IMR-90 (cell line): ENCODE data around the gene DHX40.
A peak's percentile ranks its signal among the peaks of the same experiment; 100 is the strongest.

Experiments used
- CEBPB ChIP-seq: IDR thresholded peaks from 2 replicates; pipeline ENCODE4 v1.6.1; 2012; ENCODE audit warnings: low read depth, low read length, improper control_type of control experiment
- MAFK ChIP-seq: IDR thresholded peaks from 2 replicates; pipeline ENCODE4 v1.6.1; 2012; ENCODE audit warnings: low read depth, low read length, improper control_type of control experiment
- MXI1 ChIP-seq: IDR thresholded peaks from 2 replicates; pipeline ENCODE4 v1.6.1; 2012; ENCODE audit warnings: low read depth, mild to moderate bottlenecking, low read length, moderate library complexity, borderline replicate concordance
- NFE2L2 ChIP-seq: fragments of 150-350 bp; IDR thresholded peaks from 2 replicates; pipeline ENCODE4 v1.6.1; 2016; ENCODE audit warnings: low read depth, mild to moderate bottlenecking, low read length
- POLR2A ChIP-seq: IDR thresholded peaks from 2 replicates; pipeline ENCODE4 v1.6.1; 2012; ENCODE audit warnings: mild to moderate bottlenecking, low read depth, low read length
- RAD21 ChIP-seq: IDR thresholded peaks from 2 replicates; pipeline ENCODE4 v1.6.1; 2012; ENCODE audit warnings: low read length, improper control_type of control experiment
- RCOR1 ChIP-seq: IDR thresholded peaks from 2 replicates; pipeline ENCODE4 v1.6.1; 2012; ENCODE audit warnings: mild to moderate bottlenecking, low read length, improper control_type of control experiment; ENCODE audit not compliant: insufficient replicate concordance
- RFX5 ChIP-seq: IDR thresholded peaks from 2 replicates; pipeline ENCODE4 v1.8.0; 2012; ENCODE audit warnings: low read depth, mild to moderate bottlenecking, low read length, moderate library complexity
- TF ChIP-seq, protein P1 (sequence below): conservative IDR thresholded peaks from 2 replicates; pipeline ENCODE4 v1.5.1; 2012; ENCODE audit warnings: mild to moderate bottlenecking, low read depth, low read length, improper control_type of control experiment
- TF ChIP-seq, protein P2 (sequence below): fragments of 150-350 bp; IDR thresholded peaks from 2 replicates; pipeline ENCODE4 v1.6.1; 2016; ENCODE audit warnings: low read depth, mild to moderate bottlenecking, low read length, moderate library complexity, borderline replicate concordance
- TF ChIP-seq, protein P3 (sequence below): fragments of 150-350 bp; IDR thresholded peaks from 2 replicates; pipeline ENCODE4 v1.6.1; 2017; ENCODE audit warnings: mild to moderate bottlenecking, antibody characterized with exemption, low read length, low read depth

DNA sequence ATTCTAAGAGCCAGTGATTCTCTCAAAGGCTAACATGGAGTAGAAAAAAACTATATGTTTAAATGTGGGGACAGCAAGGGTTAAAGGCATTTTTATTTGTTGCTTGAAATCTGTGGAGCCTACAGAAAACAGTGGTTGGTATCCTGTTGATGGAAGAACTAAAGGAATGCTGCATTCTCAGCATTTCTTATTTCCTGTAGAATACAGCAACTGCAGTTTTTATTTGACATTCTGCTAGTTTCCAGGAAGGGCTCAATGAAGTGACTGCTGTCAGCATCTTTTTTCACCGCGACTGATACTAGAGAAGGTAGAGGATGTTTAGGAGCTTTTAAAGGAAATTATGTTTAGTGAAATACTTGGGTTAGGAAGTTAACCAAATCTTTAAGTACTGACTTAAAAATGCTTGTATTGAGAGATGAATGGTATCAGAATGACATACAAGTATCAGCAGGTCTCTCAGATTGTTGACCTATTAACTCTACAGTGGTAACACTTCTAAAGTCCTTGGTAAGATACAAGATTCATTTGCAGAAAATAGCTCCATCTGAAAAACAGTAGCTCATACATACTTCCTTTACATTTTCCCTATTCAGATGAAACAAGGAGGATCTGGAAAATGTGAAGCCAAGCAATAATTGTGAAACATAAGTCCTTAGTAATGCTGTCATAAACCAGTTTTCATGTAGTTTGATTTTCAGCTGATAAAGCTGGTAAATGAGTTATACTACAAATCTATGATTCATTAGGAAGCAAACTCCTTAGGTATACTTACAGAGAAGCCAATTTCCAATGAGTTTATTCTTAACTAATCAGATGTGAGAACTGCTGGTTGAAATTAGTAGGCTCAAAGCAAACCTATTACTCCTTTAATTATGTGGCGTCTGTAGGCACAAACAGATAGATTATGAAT lies 69.5 kb downstream of the DHX40 start:
- TF ChIP-seq, protein P1, sequence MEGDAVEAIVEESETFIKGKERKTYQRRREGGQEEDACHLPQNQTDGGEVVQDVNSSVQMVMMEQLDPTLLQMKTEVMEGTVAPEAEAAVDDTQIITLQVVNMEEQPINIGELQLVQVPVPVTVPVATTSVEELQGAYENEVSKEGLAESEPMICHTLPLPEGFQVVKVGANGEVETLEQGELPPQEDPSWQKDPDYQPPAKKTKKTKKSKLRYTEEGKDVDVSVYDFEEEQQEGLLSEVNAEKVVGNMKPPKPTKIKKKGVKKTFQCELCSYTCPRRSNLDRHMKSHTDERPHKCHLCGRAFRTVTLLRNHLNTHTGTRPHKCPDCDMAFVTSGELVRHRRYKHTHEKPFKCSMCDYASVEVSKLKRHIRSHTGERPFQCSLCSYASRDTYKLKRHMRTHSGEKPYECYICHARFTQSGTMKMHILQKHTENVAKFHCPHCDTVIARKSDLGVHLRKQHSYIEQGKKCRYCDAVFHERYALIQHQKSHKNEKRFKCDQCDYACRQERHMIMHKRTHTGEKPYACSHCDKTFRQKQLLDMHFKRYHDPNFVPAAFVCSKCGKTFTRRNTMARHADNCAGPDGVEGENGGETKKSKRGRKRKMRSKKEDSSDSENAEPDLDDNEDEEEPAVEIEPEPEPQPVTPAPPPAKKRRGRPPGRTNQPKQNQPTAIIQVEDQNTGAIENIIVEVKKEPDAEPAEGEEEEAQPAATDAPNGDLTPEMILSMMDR = no peak
- TF ChIP-seq RAD21 (no peak), MXI1 (no peak), RFX5 (no peak), POLR2A (no peak), NFE2L2 (no peak), MAFK (peak; percentile 51; the same call in 1 of the 2 replicates), CEBPB (peak; percentile 34; the same call in 1 of the 2 replicates), RCOR1 (no peak)
- TF ChIP-seq, protein P2, sequence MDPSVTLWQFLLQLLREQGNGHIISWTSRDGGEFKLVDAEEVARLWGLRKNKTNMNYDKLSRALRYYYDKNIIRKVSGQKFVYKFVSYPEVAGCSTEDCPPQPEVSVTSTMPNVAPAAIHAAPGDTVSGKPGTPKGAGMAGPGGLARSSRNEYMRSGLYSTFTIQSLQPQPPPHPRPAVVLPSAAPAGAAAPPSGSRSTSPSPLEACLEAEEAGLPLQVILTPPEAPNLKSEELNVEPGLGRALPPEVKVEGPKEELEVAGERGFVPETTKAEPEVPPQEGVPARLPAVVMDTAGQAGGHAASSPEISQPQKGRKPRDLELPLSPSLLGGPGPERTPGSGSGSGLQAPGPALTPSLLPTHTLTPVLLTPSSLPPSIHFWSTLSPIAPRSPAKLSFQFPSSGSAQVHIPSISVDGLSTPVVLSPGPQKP = no peak
- TF ChIP-seq, protein P3, sequence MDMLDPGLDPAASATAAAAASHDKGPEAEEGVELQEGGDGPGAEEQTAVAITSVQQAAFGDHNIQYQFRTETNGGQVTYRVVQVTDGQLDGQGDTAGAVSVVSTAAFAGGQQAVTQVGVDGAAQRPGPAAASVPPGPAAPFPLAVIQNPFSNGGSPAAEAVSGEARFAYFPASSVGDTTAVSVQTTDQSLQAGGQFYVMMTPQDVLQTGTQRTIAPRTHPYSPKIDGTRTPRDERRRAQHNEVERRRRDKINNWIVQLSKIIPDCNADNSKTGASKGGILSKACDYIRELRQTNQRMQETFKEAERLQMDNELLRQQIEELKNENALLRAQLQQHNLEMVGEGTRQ = no peak
